HEK293 (cell line): Measurements from ENCODE around the gene ANP32A.
A peak's percentile ranks its signal among the peaks of the same experiment; 100 is the strongest.
"Not testable (repeated sequence)": the region's sequence is repeated elsewhere in the genome, so short reads cannot be mapped to it uniquely, and the experiment has no call there.

Experiments used
- CTCF ChIA-PET: fragments of 350-600 bp; formaldehyde crosslinking; extraction: SDS; loops from one replicate; lab custom pipeline; 2021; ENCODE audit warnings: antibody characterized with exemption; lab: Yijun Ruan, JAX
- POLR2A ChIA-PET: fragments of 300-600 bp; formaldehyde crosslinking; extraction: SDS; loops from one replicate; lab custom pipeline; 2020; ENCODE audit warnings: antibody characterized with exemption, inconsistent platforms; lab: Yijun Ruan, JAX
- H3K27ac ChIP-seq: fragments of 200-500 bp; sonication (Bioruptor generic); 2 replicates; pipeline ENCODE4 v1.5.1; 2014; ENCODE audit warnings: low read depth, low read length, control low read depth, inconsistent platforms; ENCODE audit errors: extremely low read depth
- H3K36me3 ChIP-seq, 2 experiments: fragments of 200-500 bp in 1 of 2; sonication (Bioruptor generic) in 1 of 2; 1 replicate in 1 of 2; 2 replicates in 1 of 2; pipeline ENCODE4 v1.5.1; 2014 to 2017; ENCODE audit warnings: inconsistent platforms in 2 of 2, low read length in 2 of 2; ENCODE audit not compliant: control insufficient read depth in 2 of 2, insufficient read depth in 1 of 2
- H3K4me1 ChIP-seq: fragments of 200-500 bp; sonication (Bioruptor generic); 2 replicates; pipeline ENCODE4 v1.5.1; 2014; ENCODE audit warnings: mild to moderate bottlenecking, low read length, inconsistent platforms; ENCODE audit not compliant: control insufficient read depth, insufficient read depth
- H3K4me3 ChIP-seq: 2 replicates; pipeline ENCODE4 v1.5.1; 2011; ENCODE audit warnings: low read depth, mild to moderate bottlenecking, control low read depth, low read length, moderate library complexity
- H3K9me3 ChIP-seq: fragments of 200-500 bp; sonication (Bioruptor generic); 2 replicates; pipeline ENCODE4 v1.5.1; 2014; ENCODE audit warnings: low read depth, low read length, inconsistent platforms; ENCODE audit not compliant: control insufficient read depth, insufficient read depth
- FEZF1 ChIP-seq: fragments of 450-650 bp; formaldehyde crosslinking; IDR thresholded peaks from 2 replicates; pipeline ENCODE4 v1.5.1; 2016; ENCODE audit warnings: missing biosample characterization, missing genetic modification characterization
- MZF1 ChIP-seq: fragments of 450-650 bp; formaldehyde crosslinking; IDR thresholded peaks from 2 replicates; pipeline ENCODE4 v1.5.1; 2017; ENCODE audit warnings: missing biosample characterization, missing genetic modification characterization, borderline replicate concordance
- ZEB2 ChIP-seq: fragments of 450-650 bp; formaldehyde crosslinking; IDR thresholded peaks from 2 replicates; pipeline ENCODE4 v1.5.1; 2016; ENCODE audit warnings: missing biosample characterization, missing genetic modification characterization
- ZNF155 ChIP-seq: fragments of 450-650 bp; formaldehyde crosslinking; IDR thresholded peaks from 2 replicates; pipeline ENCODE4 v1.5.1; 2016; ENCODE audit warnings: missing biosample characterization, missing genetic modification characterization
- ZNF169 ChIP-seq: fragments of 450-650 bp; formaldehyde crosslinking; IDR thresholded peaks from 2 replicates; pipeline ENCODE4 v1.5.1; 2016; ENCODE audit warnings: missing biosample characterization, missing genetic modification characterization
- ZNF302 ChIP-seq: fragments of 450-650 bp; formaldehyde crosslinking; IDR thresholded peaks from 2 replicates; pipeline ENCODE4 v1.5.1; 2016; ENCODE audit warnings: missing biosample characterization, missing genetic modification characterization, low read depth
- ZNF416 ChIP-seq: fragments of 450-650 bp; formaldehyde crosslinking; IDR thresholded peaks from 2 replicates; pipeline ENCODE4 v1.5.1; 2016; ENCODE audit warnings: missing biosample characterization, missing genetic modification characterization
- ZNF561 ChIP-seq: fragments of 450-650 bp; IDR thresholded peaks from 2 replicates; pipeline ENCODE4 v1.5.1; 2018; ENCODE audit warnings: missing biosample characterization, missing genetic modification characterization, borderline replicate concordance
- ZNF571 ChIP-seq: fragments of 450-650 bp; formaldehyde crosslinking; IDR thresholded peaks from 2 replicates; pipeline ENCODE4 v1.5.0; 2017; ENCODE audit warnings: missing biosample characterization, missing genetic modification characterization
- ZNF654 ChIP-seq: fragments of 450-650 bp; formaldehyde crosslinking; IDR thresholded peaks from 2 replicates; pipeline ENCODE4 v1.5.1; 2016; ENCODE audit warnings: low read depth, missing biosample characterization, missing genetic modification characterization
- ZNF677 ChIP-seq: fragments of 450-650 bp; IDR thresholded peaks from 2 replicates; pipeline ENCODE4 v1.5.0; 2018; ENCODE audit warnings: missing biosample characterization, mild to moderate bottlenecking, missing genetic modification characterization, moderate library complexity
- TF ChIP-seq, protein P1 (sequence below): fragments of 450-650 bp; formaldehyde crosslinking; IDR thresholded peaks from 2 replicates; pipeline ENCODE4 v1.5.1; 2016; ENCODE audit warnings: missing biosample characterization, missing genetic modification characterization, borderline replicate concordance
- TF ChIP-seq, protein P2 (sequence below): fragments of 450-650 bp; formaldehyde crosslinking; IDR thresholded peaks from 2 replicates; pipeline ENCODE4 v1.5.1; 2016; ENCODE audit warnings: missing biosample characterization, missing genetic modification characterization

Gene ANP32A

DNA sequence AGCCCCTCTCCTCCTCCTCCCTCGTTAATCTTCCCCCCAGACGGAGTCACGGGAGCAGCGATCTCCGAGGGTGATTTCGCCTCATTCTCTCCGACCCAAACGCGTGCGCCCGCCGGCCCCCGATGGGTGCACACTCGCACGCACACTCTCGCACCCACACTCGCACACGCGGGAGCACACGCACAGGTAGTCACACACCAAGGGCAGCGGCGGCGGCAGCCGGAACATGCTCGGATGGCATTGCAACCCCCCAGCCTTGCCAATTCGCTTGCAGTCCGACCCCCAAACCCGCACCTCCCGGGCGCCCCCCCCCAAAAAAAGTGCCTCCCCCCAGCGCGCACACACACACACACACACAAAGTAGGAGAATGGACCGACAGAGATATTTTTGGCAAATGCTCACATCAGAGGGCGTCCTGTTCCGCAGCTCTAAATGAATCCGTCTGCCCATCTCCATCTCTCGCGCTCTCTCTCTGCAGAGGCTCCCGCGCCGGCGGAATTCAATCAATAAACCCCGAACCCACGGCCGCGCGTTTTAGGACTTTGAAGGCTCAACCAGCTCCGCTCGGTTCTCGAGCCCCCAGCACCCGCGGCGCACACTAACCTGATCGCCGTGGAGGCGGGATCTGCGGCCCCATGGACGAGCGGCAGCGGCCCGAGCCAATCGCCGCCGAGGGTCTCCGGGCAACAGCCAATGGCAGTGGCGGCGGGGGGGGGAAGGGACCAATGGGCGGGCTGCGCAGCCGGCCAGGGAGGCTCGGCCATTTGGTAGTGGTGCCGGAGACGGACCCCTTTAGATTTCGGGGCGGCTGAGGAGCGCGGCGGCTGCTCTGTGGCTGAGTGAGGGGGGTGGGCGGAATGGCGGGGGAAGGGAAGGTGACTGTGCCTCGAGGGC, at the start of gene ANP32A (continued):
- TF ChIP-seq MZF1 (tag by site-specific recombination) (no peak), ZEB2 (tag by site-specific recombination) (peak; percentile 99)
- TF ChIP-seq, all 188 proteins: peak for 63

DNA sequence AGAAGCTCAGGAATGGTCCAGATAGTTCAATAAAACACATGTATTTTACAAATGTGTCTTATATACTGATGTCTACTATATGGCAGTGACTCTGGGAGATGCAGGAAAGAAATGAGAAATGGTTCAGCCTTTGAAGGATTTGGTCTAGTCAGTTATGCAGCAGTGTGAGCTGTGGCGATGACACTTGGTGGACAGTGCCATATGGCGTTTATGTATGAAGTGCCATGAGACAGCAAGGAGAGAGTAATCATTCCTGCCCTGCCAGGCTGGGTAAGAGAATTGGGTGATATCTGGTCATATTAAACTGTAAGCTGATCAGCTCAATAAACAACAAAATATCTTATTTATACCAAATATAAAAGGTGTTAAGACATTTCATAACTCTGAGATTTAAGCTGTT, 47.6 kb upstream of the ANP32A start:
- ChIA-PET POLR2A (no interaction called here), CTCF (interaction anchor here (0.6 to 3.4 kb wide), 12 partner anchors 8 to 484 kb away, joined by 3 to 12 read pairs (median 4); no protein-coding TSS in a partner anchor)
- Histone ChIP-seq H3K9me3 (no peaks in the 10 kb centered on the region; the same call in 1 of the 2 replicates), H3K36me3 (no peaks in the 10 kb centered on the region), H3K4me1 (no peaks in the 10 kb centered on the region), H3K4me3 (no peak overlapping the region)
- TF ChIP-seq ZNF571 (tag by site-specific recombination) (no peak), ZNF155 (no peak), ZNF654 (tag by site-specific recombination) (no peak), ZNF561 (tag by site-specific recombination) (no peak), ZNF416 (tag by site-specific recombination) (no peak)
- TF ChIP-seq, protein P1, sequence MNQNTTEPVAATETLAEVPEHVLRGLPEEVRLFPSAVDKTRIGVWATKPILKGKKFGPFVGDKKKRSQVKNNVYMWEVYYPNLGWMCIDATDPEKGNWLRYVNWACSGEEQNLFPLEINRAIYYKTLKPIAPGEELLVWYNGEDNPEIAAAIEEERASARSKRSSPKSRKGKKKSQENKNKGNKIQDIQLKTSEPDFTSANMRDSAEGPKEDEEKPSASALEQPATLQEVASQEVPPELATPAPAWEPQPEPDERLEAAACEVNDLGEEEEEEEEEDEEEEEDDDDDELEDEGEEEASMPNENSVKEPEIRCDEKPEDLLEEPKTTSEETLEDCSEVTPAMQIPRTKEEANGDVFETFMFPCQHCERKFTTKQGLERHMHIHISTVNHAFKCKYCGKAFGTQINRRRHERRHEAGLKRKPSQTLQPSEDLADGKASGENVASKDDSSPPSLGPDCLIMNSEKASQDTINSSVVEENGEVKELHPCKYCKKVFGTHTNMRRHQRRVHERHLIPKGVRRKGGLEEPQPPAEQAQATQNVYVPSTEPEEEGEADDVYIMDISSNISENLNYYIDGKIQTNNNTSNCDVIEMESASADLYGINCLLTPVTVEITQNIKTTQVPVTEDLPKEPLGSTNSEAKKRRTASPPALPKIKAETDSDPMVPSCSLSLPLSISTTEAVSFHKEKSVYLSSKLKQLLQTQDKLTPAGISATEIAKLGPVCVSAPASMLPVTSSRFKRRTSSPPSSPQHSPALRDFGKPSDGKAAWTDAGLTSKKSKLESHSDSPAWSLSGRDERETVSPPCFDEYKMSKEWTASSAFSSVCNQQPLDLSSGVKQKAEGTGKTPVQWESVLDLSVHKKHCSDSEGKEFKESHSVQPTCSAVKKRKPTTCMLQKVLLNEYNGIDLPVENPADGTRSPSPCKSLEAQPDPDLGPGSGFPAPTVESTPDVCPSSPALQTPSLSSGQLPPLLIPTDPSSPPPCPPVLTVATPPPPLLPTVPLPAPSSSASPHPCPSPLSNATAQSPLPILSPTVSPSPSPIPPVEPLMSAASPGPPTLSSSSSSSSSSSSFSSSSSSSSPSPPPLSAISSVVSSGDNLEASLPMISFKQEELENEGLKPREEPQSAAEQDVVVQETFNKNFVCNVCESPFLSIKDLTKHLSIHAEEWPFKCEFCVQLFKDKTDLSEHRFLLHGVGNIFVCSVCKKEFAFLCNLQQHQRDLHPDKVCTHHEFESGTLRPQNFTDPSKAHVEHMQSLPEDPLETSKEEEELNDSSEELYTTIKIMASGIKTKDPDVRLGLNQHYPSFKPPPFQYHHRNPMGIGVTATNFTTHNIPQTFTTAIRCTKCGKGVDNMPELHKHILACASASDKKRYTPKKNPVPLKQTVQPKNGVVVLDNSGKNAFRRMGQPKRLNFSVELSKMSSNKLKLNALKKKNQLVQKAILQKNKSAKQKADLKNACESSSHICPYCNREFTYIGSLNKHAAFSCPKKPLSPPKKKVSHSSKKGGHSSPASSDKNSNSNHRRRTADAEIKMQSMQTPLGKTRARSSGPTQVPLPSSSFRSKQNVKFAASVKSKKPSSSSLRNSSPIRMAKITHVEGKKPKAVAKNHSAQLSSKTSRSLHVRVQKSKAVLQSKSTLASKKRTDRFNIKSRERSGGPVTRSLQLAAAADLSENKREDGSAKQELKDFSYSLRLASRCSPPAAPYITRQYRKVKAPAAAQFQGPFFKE (tag by site-specific recombination), result no peak
- TF ChIP-seq, protein P2, sequence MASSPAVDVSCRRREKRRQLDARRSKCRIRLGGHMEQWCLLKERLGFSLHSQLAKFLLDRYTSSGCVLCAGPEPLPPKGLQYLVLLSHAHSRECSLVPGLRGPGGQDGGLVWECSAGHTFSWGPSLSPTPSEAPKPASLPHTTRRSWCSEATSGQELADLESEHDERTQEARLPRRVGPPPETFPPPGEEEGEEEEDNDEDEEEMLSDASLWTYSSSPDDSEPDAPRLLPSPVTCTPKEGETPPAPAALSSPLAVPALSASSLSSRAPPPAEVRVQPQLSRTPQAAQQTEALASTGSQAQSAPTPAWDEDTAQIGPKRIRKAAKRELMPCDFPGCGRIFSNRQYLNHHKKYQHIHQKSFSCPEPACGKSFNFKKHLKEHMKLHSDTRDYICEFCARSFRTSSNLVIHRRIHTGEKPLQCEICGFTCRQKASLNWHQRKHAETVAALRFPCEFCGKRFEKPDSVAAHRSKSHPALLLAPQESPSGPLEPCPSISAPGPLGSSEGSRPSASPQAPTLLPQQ (tag by site-specific recombination), result no peak
- TF ChIP-seq, all 188 proteins: peak for 0
- no peak overlapping the region for H3K27ac ChIP-seq

DNA sequence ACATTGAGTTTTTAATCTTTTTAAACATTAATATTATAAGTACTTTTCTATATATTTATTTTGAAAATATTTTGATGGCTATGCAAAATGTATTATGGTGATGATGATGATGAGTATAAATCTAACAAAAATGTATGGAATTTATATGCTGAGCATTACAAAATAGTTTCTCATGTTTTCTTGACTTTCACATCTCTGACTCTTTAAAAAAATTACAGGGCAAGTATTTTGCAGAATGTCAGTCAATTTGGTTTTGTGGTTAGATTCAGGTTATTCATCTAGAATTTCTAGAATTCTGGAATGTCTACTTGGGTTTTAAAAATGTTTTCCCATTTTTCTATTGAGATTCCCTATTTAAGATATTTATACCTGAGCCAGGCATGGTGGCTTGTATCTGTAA, 41.7 kb upstream of the ANP32A start:
- no peak overlapping the region for H3K4me3 ChIP-seq
- POLR2A ChIA-PET, result no interaction called here
- H3K36me3 ChIP-seq, result no peaks in the 10 kb centered on the region
- CTCF ChIA-PET, result interaction anchor here (1.6 kb wide), 1 partner anchor 13 kb away, joined by 9 read pairs; no protein-coding TSS in a partner anchor
- H3K4me1 ChIP-seq, result no peaks in the 10 kb centered on the region
- no peak for TF ChIP-seq ZNF302
- TF ChIP-seq ZNF169 (tag by site-specific recombination), result no peak
- no peak for TF ChIP-seq FEZF1 (tag by site-specific recombination)
- TF ChIP-seq ZNF677 (tag by site-specific recombination), result no peak
- no peaks in the 10 kb centered on the region; the same call in 1 of the 2 replicates for H3K9me3 ChIP-seq
- H3K27ac ChIP-seq, result no peak overlapping the region

DNA sequence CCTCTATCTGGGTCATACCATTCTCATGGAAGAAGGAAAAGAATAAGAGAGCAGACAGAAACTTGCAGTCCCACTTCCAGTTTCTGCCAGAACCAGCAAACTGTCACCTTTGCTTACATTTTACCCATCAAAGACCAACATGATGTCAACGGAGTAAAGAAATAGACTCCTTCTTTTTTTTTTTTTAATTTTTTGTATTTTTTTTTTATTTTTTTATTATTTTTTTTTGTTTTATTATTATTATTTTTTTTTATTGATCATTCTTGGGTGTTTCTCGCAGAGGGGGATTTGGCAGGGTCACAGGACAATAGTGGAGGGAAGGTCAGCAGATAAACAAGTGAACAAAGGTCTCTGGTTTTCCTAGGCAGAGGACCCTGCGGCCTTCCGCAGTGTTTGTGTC, 38.0 kb upstream of the ANP32A start:
- H3K27ac ChIP-seq, H3K36me3 ChIP-seq, POLR2A ChIA-PET, H3K4me3 ChIP-seq, H3K9me3 ChIP-seq, H3K4me1 ChIP-seq: not testable (repeated sequence)
- CTCF ChIA-PET, result interaction anchor here (1.3 kb wide), 1 partner anchor 308 kb away, joined by 3 read pairs; no protein-coding TSS in a partner anchor
